Endothelial cell (in vitro differentiated cells): ENCODE data around the gene USP37. TPM values are rescaled to one million over a fixed set of nuclear protein-coding genes. Genes with fewer than 3 reads are reported as not detected.

Source experiments
- DNase-seq: peaks from one replicate; pipeline ENCODE4 v3.0.0; 2021; ENCODE audit warnings: low spot score
- H3K27ac Mint-ChIP-seq: one replicate; pipeline ENCODE4 v1.8.0; 2021; ENCODE audit warnings: mixed read lengths, inconsistent platforms; ENCODE audit not compliant: unreplicated experiment
- H3K27me3 Mint-ChIP-seq: one replicate; pipeline ENCODE4 v1.8.0; 2021; ENCODE audit warnings: mild to moderate bottlenecking, moderate library complexity, mixed read lengths, inconsistent platforms; ENCODE audit not compliant: unreplicated experiment
- H3K36me3 Mint-ChIP-seq: one replicate; pipeline ENCODE4 v1.8.0; 2021; ENCODE audit warnings: mild to moderate bottlenecking, low read depth, mixed read lengths, inconsistent platforms; ENCODE audit not compliant: unreplicated experiment
- H3K4me1 Mint-ChIP-seq: one replicate; pipeline ENCODE4 v1.8.0; 2021; ENCODE audit warnings: mild to moderate bottlenecking, mixed read lengths, inconsistent platforms; ENCODE audit not compliant: unreplicated experiment
- H3K4me3 Mint-ChIP-seq: one replicate; pipeline ENCODE4 v1.8.0; 2021; ENCODE audit warnings: mild to moderate bottlenecking, mixed read lengths, inconsistent platforms; ENCODE audit not compliant: unreplicated experiment
- H3K9me3 Mint-ChIP-seq: one replicate; pipeline ENCODE4 v1.8.0; 2021; ENCODE audit warnings: mixed read lengths, inconsistent platforms; ENCODE audit not compliant: unreplicated experiment
- total RNA-seq: library from RNA; stranded (reverse); fragmentation: NEBNext Ultra II Directional; extraction: Animal tissue kit (Norgen Biotek cat#: 25700); gene quantifications from one replicate; pipeline ENCODE4 v1.2.1, GENCODE V29; 2021; ENCODE audit not compliant: unreplicated experiment
- TF ChIP-seq, protein P1 (sequence below): fragments of 200-600 bp; sonication (generic); IDR thresholded peaks from one replicate; pipeline ENCODE4 v1.5.0; 2021; ENCODE audit warnings: antibody characterized with exemption; ENCODE audit not compliant: unreplicated experiment

USP37 gene
- total RNA-seq, 1 donor from 2014 or later: 16.1 TPM

DNA sequence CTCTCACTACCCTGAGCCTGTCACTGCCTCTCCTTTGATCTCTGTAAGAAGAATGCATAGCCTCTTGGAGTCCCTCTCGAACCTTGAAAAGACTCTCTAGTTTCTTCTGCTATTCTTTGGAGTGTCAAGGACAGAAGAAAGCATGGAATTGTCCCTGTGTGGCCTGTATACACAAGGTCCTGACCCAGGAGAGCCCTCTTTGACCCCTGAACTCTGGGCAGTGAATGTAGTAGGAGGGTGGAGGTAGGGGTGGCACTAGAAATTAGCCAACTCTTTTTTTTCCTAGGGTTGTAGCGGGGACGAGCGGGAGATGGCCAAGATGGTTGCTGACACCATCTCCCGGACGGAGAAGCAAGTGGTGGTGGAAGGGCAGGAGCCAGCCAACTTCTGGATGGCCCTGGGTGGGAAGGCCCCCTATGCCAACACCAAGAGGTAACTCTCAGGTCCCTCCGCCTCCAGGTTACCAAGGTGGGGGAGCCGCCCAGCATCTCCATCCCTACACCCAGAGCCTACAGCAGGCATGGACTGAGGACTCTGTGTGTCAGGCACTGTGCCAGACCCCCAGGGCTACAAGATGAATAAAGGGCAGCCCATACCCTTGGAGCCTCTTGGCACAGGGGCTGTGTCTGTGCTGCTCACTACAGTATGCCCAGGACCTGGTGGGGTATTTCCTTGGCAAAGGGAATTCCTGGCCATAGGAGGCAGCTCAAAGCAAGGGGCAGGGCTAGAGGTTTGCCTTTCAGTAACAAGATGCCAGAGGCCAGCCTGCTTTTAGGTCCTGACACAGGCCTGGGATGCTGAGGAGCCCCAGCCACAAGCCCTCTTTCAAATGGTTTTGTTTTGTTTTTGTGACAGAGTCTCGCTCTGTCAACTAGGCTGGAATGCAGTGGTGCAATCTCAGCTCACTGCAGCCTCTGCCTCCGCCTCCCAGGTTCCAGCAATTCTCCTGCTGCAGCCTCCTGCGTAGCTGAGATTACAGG is 132.9 kb downstream of the USP37 start:
- Mint-ChIP-seq H3K36me3 (no peaks in the 10 kb centered on the region), H3K9me3 (no peaks in the 10 kb centered on the region), H3K4me3 (no peak overlapping the region), H3K27me3 (peaks cover 10% of the 10 kb centered on the region), H3K4me1 (no peaks in the 10 kb centered on the region), H3K27ac (no peak overlapping the region)
- TF ChIP-seq, protein P1, sequence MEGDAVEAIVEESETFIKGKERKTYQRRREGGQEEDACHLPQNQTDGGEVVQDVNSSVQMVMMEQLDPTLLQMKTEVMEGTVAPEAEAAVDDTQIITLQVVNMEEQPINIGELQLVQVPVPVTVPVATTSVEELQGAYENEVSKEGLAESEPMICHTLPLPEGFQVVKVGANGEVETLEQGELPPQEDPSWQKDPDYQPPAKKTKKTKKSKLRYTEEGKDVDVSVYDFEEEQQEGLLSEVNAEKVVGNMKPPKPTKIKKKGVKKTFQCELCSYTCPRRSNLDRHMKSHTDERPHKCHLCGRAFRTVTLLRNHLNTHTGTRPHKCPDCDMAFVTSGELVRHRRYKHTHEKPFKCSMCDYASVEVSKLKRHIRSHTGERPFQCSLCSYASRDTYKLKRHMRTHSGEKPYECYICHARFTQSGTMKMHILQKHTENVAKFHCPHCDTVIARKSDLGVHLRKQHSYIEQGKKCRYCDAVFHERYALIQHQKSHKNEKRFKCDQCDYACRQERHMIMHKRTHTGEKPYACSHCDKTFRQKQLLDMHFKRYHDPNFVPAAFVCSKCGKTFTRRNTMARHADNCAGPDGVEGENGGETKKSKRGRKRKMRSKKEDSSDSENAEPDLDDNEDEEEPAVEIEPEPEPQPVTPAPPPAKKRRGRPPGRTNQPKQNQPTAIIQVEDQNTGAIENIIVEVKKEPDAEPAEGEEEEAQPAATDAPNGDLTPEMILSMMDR: no peak
- DNase-seq: no peak

GRCh38 chr2:218434456-218434855 is 133.7 kb downstream of the USP37 start:
- Mint-ChIP-seq H3K27me3 (peaks cover 10% of the 10 kb centered on the region), H3K4me3 (no peak overlapping the region), H3K36me3 (no peaks in the 10 kb centered on the region), H3K9me3 (no peaks in the 10 kb centered on the region), H3K27ac (no peak overlapping the region), H3K4me1 (no peaks in the 10 kb centered on the region)
- TF ChIP-seq, protein P1: no peak
- DNase-seq: no peak

- Mint-ChIP-seq H3K4me1 (no peaks in the 10 kb centered on the region), H3K27ac (no peak overlapping the region), H3K36me3 (no peaks in the 10 kb centered on the region), H3K27me3 (peaks cover 12% of the 10 kb centered on the region), H3K4me3 (no peak overlapping the region), H3K9me3 (no peaks in the 10 kb centered on the region)
- DNase-seq: no peak
- TF ChIP-seq, protein P1: no peak
Observed at GRCh38 chr2:218432676-218433365, 135.3 kb downstream of the USP37 start.

DNA sequence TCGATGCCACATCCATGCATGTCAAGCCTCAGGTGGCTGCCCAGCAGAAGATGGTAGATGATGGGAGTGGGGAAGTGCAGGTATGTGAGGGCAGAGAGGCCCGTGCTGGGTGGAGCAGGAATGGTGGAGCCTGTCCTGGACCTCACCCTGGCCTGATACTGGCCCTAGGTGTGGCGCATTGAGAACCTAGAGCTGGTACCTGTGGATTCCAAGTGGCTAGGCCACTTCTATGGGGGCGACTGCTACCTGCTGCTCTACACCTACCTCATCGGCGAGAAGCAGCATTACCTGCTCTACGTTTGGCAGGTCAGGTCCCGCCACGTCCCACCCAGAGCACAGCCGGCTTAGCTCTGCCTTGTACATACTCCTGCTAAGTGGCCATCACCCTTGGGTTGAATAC is 136.3 kb downstream of the USP37 start:
- Mint-ChIP-seq H3K36me3 (no peaks in the 10 kb centered on the region), H3K27ac (no peak overlapping the region), H3K27me3 (peaks cover 15% of the 10 kb centered on the region), H3K4me3 (no peak overlapping the region), H3K9me3 (no peaks in the 10 kb centered on the region), H3K4me1 (no peaks in the 10 kb centered on the region)
- DNase-seq: no peak
- TF ChIP-seq, protein P1: no peak
